Measurements from ENCODE around the gene POC1B.
A peak's percentile ranks its signal among the peaks of the same experiment; 100 is the strongest.

The POC1B gene

DNA sequence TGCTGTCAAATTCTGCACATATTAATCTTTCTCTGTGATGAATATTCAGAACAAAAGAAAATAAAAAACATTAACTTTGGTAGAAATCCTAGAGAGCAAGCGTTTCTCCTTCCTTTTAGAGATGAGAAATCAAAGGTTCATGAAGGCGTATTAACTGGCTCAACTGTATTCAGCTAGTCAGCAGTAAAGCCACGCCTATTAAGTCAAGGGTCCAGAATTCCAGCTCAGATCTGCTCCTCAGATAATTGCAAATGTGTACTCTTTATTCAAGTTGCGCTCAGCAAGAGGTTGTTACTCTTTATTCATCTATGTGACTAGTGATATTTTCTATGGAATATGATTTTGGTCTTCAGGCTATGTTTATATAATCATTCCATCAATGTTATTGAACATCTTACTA, 13.1 kb upstream of the POC1B start:
- peak; percentile 33 for DNase-seq (ENCODE audit: low spot score)

DNA sequence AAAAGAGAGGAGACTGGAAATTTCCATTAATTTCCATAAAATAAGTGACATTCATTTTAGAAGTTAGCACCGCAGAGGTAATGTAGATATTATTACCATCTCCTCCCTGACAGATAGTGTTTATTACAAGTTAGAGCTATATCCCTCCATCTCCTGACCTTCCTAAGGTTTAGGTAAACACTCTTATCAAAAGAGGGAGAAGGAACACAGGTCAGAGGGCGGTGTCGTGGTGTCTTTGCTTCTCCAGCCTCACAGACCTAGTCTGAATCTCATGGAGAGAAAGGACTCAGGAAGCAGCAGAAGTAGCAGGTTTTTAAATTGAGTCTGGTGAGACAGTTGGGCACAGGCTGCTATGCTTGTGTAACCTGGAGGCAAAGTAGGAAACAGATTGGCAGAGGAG, 11.5 kb upstream of the POC1B start:
- no peak for DNase-seq (ENCODE audit: low spot score)

DNA sequence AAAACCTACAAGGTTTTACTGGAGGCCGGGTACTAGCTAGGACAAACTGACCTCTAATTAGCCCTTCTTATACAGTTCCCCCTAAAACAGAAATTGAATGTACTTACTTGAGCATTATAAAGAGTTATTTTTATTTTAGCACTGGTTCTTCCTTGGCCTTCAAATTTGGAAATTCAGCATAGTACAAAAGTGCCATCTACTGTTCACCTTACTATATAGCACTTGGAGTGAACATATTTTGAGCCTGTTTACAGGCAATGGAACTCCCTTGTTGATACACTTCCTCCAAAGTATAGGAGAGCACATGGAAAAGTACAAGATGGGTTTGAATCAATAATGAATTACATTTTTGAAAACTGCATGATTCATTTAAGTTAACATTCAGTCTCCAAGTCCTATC, 3.9 kb upstream of the POC1B start:
- DNase-seq (ENCODE audit: low spot score) = peak; percentile 47

DNA sequence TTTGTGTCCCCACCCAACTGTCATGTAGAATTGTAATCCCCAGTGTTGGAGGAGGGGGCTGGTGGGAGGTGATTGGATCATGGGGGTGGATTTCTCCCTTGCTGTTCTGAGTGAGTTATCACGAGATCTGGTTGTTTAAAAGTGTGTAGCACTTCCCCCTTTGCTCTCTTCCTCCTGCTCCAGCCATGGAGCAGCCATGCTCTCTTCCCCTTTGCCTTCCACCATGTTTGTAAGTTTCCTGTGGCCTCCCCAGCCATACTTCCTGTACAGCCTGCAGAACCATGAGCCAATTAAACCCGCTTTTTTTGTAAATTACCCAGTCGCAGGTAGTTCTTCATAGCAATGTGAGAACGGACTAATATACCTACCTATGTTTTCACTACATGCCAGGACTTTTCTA, 2.6 kb upstream of the POC1B start:
- no peak for DNase-seq (ENCODE audit: low spot score)

DNA sequence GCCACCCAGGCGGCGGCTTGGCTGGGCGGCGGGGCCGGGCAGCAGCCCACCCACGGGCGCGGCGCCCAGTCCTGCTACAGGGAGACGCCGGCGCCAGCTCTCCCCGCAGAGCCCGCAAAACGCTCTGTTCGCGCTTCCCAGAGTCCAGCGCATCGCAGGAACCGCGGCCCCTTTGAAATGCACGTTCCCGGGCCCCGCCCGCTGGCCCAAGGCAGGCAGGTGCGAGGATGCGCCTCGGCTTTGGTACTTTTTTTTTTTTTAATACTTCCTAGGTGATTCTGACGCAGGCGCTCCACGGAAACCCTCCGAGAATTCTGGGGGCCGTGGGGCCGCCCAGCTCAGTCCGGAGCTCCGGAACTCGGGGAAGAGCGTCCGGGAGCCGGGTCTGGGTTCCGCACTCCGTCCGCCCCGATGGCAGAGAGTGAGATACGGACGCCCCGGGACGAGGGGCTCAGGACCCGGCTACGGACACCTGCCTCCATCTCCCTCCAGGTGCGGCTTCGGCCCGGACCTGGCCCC, 483 bp downstream of the POC1B start:
- peak; percentile 33 for DNase-seq (ENCODE audit: low spot score)

DNA sequence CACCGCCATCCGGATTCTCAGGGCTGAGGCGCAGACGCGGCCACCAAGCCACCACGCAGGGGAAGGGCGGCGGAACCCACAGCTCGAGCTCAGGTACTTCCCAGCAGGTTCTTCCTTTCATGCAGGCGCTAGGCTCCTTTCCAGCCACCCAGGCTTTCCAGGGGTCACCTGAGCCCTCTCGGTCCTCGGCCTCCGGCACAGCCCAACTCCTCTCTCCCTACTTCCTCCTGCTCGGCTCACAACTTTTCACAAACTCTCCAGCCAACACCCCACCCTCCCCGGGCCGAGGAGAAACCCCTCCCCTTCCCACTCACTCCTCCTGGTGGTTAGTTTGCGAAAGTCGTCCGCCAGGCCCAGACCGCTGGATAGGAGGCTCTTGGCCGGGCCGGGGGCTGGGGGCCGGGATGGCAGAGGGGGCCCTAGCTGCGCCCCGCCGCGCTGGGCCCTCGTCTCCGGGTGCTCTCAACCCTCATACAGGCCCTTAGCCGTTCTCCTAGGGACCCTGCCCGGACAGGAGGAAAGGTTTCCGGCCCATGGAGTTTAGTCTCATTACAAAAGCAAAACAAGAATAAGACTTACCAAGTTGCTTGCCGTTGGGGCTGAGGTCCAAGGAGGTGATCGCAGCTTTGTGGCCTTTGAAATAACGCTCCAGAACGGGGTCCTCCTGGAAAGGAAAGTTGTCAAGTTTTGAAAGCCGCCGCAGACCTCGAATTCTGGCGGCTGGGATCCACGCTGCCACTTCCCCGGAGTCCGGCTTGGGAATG, 1.1 kb downstream of the POC1B start, which contains the start of gene GALNT4:
Gene GALNT4, minus strand, starts transcription at position 256 of the 764 bp plus-strand sequence. Its CDS starts 247 bp downstream, at position 9.
- DNase-seq (ENCODE audit: low spot score) = peak; percentile 77

DNA sequence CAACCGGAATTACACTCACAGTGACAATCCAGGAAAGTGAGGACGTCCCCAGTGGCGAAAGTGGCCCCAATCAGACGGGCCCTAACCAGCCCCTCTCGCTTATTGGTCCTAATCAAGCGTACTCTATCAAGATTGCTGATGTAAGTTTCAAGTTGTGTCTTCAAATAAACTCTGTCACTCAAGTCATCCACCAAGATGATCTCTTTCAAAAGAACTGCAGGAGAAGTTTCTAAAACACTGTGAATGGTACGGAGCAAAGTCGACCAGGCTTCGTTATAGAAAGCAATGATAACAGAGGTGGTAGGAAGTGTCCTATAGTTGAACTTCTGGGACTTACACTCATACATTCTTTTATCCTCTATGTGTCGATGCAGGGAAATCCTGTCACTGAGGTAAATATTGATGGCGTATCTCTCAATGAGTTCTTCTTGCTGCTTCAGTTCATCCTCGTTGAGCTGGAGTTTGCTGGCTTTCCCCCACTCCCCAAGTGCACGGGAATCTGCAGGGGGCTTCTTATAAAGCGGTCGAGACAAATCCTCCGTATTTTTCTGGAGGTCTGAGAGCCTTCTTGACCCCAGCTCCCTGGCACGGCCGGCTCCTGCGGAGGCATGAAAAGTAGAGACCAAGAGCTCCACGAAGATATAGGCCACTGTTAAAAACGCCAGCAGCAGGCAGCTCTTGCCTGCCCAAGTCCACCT, 1.9 kb downstream of the POC1B start:
- no peak for DNase-seq (ENCODE audit: low spot score)

DNA sequence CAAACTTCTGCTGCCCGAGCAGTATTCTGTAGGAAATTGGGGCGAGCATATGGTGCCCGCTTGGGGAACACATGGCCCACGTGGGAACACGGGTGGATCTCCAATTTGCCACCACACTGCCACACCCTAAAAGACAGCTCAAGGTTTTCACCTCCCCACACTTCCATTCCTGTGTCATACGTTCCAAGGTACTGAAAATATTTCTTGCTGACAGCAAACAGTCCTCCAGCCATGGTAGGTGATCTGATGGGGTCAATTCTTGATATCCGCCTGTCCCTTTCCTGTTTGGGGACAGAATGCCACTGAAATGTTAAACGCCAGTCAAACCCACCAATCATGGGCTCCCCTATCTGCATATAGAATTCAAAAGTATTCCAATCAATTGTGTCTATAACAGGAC, 2.5 kb downstream of the POC1B start:
- DNase-seq (ENCODE audit: low spot score) = no peak

DNA sequence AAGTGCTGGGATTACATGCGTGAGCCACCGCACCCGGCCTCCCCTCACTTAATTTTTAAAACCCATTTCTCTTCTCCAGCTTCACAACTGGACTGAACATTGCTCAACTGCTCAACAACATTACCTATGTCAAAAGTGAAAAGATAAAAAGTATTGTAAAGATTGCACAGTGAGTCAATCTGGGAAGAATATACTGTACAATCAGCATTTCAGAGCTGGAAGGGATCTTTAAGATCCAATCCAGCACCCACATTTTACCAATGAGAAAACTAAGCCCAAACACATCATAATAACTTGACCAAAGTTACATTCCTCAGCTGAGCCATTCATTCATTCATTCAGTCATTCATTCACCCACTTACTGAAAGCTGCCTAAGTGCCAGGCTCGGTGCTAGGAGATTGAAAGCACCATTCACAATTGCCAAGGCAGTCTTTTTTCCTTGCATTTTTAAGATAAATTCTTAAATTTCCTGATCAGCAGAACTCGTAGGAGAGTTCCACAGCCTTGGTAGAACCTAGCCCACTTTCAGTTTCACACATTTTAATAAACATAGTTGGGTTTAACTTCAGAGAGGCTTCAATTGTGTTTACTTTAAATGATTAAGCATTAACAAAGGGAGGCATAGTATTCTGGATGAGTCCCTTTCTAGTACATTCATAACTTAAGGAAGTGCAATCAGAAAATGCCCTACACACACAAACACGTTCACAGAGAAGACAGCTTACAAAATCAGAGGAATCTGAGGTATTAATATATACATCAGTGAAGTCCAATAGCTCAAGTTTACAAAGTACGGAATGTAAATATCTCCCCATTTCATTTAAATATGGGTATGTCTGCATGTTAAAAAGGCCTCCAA, 4.3 kb downstream of the POC1B start:
- DNase-seq (ENCODE audit: low spot score) = no peak

DNA sequence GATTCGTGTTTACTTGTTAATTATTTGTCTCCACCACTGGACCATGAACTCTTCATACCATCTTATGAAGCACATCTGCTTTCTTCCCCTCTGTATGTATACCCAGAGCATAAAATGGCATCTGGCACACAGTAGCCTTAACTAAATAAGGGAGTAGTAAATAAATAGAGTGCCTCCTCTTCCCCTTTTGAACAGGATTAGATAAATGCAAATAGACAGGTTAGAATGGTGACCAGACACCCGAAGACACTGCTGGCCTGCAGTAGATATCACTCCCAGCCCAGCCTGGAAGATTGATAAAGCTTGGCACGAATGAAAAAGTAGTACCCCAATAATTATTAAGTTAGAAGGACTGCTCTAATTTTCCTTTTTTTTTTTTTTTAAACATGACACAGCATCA, 8.1 kb downstream of the POC1B start:
- no peak for DNase-seq (ENCODE audit: low spot score)

DNA sequence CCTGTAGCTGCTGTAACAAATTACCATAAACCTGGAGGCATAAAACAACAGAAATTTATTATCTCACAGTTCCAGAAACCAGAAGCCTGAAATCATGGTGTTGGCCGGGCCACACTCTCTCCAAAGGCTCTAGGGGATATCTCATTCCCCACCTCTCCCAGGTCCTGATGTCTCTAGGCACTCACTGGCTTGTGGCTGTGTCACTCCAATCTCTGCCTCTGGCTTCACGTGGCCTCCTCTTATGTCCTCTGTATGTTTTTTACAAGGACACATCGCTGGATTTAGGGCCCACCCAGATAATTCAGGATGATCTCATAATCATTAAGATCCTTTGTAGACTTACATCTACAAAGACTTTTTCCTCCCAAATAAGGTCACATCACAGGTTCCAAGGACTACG, 9.2 kb downstream of the POC1B start:
- no peak for DNase-seq (ENCODE audit: low spot score)

DNA sequence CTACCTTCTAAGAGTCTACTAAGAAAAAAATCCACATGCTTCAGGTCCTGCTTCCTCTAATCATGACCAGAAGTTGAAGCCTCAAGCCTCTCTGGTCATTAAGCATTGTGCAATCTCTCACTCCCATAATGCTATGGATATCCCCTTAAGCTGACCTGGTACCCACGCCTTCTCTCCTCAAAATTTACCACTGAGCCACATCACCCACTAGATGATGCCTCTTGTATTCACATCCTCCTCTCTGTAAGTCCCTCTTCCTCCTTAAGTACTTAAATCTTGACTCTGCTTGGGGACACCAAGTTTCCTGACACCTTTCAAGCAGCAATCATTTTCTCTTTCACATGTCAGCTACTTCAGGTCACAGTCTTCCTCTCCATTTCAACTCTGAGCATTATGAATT, 11.1 kb downstream of the POC1B start:
- no peak for DNase-seq (ENCODE audit: low spot score)

DNA sequence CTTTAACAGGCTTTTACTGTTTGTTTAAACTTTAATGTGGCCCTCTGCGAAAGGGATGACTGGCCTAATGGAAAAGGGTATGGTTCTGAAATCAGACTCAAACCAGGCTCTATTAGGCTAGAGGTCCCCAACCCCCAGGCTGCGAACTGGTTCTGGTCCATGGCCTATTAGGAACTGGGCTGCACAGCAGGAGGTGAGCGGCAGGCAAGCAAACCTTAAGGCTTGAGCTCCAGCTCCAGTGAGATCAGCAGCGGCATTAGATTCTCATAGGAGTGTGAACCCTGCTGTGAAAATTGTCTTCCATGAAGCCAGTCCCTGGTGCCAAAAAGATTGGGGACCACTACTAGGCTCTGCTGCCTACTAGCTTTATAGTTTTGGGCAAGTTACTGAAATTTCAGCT, 12.3 kb downstream of the POC1B start:
- DNase-seq (ENCODE audit: low spot score) = no peak

DNA sequence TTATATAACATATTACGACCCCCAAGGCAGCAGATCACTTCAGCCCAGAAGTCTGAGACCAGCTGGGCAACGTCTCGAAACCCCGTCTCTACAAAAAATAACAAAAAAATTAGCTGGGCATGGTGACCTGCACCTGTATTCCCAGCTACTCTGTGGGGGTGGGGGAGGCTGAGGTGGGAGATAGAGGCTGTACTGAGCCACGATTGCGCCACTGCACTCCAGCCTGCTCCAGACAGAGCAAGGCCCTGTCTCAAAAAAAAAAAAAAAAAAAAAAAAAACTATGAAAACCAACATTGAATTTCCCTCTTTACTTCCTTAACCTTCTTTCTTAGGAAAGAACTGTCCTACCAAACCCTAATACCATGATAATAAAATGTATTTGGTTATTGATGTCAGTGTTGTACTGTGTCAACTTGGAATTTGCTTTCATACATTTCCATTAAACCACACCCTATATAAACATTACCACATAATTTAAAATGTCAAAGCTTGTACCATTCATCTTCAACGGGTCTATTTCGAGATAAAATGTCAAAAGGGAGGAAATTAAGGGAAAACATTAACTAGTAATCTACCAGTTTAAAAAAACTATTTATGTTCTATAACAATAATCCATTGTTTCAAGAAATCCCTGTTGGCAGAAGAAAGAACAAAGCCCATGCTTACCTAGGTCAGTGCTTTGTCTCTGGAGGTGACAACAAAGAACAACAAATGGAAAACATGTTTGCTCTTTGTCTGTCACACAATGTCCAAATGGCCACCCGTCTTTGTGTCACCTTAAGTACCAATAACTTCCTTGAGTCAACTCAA, 18.6 kb downstream of the POC1B start:
- no peak for DNase-seq (ENCODE audit: low spot score)

DNA sequence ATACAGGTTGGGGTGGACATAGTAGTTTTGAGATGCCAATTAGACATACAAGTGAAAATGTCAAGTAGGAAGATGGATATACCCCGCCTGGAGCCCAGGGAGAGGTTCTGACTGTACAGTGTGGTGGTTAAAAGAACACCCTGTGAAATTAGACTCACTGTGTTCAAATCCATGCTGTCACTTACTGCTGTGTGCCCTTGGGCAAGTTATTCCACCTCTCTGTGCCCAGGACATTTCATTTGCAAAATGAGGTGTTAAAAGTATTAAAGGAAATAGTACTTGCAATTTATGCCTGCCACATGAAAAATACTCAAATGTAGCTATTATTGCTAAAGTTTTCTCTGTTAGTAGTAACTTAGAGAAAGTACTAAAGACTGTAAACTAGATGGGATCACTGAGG, 19.8 kb downstream of the POC1B start:
- no peak for DNase-seq (ENCODE audit: low spot score)

DNA sequence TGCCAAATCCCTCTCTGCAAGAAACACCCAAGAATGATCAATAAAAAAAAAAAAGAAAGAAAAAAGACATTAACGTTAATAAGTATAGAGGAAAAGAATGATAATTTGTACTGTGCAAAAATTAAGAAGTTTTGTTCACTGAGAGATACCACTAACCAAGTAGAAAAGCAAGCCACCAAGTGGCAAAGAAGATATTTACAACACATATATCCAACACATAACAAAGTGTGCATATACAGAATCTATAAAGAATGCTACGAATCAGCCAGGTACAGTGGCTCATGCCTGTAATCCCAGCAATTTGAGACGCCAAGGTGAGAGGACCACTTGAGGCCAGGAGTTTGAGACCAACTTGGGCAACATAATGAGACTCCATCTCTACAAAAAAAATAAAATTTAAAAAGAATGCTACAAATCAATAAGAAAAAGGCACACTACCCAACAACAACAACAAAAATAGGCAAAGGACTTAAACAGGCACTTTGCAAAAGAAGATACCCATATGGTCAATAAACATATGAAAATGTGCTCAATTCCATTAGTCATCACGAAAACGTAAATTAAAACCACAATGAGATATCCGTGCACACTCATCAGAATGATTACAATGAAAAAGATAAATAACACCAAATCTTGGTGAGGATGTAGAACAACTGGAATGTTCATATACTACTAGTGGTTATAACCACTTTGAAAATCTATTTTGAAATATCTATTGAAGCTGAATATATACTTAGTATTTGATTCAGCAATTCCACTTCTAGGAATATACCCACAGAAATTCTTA, 21.1 kb downstream of the POC1B start:
- no peak for DNase-seq (ENCODE audit: low spot score)

DNA sequence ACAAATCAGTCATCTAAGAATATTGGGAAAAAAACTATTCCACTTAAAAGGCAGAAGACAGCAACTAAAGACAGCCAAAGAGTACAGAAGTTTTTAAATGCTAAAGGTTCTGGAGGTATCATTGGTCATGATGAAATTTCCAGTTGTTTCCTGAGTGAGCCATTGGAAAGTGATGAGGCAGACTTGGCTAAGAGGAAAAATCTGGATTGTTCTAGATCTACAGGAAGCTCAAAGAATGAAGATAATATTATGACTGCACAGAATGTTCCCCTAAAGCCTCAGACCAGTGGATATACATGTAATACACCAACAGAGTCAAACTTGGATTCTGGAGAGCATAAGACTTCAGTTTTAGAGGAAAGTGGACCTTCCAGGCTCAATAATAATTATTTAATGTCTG, 24.1 kb downstream of the POC1B start:
- DNase-seq (ENCODE audit: low spot score) = no peak

DNA sequence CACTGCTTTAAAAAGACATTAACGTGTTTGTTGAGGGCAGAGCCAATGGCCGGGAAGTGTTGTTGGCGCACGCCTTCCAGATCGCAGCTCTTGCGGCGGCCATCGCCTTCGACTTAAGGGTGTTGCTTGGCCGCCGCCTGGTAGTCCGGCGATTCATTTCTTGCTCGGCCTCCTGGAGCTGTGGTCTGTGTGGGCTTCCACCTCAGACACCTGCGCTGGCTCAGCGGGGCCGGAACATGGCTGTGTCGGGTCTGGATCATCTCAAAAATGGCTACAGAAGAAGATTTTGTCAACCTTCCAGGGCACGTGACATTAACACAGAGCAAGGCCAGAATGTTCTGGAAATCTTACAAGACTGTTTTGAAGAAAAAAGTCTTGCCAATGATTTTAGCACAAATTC, 26.0 kb downstream of the POC1B start:
- no peak for DNase-seq (ENCODE audit: low spot score)

DNA sequence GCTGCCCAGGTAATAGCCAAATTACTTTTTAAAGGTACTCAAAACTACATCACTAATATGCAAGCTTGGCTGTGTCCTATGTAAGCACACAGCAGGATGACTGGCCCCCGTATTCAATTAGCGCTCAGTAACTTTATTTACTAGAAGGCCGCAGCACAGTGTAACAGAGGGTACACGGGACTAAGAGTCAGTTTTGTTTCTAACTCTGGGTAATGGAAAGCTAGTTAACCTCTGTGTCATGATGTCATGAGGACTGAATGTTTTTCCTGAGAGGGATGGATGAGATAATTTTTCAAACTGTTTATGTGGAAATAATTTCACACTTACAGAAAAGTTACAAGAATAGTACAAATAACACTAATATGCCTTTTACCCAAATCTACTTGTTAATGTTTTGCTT, 28.4 kb downstream of the POC1B start:
- DNase-seq (ENCODE audit: low spot score) = no peak

DNA sequence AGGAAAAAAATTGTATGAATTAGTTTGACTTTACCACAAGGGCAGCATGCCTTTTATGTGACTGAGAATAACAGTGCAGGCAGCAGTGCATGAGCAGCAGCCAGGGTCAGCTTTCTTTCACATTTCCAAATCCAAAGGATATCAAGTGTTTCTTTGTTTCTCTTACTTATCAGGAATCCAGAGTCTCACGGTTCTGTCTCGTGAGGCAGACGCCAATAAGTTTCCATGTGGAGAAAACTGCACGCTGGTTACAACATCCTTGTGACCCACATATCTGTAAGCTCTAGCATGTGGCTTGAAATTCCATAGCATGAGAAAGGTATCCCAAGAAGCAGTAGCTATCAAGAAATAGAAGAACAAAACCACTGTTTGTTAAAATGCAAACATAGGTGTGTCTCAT, 28.8 kb downstream of the POC1B start:
- no peak for DNase-seq (ENCODE audit: low spot score)
